ENCODE measurements around the gene GARIN3.

GARIN3 gene

GRCh38 chr5:157142317-157143126 is 23.5 kb downstream of the GARIN3 start, which contains the start of gene MED7:
MED7 (minus strand) TSS chr5:157142865; CDS start chr5:157139431, 3,434 bp downstream.
- Mint-ChIP-seq H3K36me3 (peaks cover 19% of the 10 kb centered on the region), H3K27me3 (no peaks in the 10 kb centered on the region), H3K4me3 (peak within 1 kb of the TSS; percentile 94), H3K9me3 (ENCODE audit: low read depth) (no peaks in the 10 kb centered on the region), H3K27ac (peak within 1 kb of the TSS; percentile 97), H3K4me1 (ENCODE audit: low read depth) (peaks cover 48% of the 10 kb centered on the region)

- peaks cover 21% of the 10 kb centered on the region for H3K36me3 Mint-ChIP-seq
- no peaks in the 10 kb centered on the region for H3K9me3 Mint-ChIP-seq (ENCODE audit: low read depth)
- H3K27ac Mint-ChIP-seq = no peak overlapping the region
- no peaks in the 10 kb centered on the region for H3K27me3 Mint-ChIP-seq
- H3K4me3 Mint-ChIP-seq = no peak overlapping the region
- H3K4me1 Mint-ChIP-seq (ENCODE audit: low read depth) = peaks cover 52% of the 10 kb centered on the region
These were observed 28.4 kb downstream of the GARIN3 start for GRCh38 chr5:157137691-157138090.

- Mint-ChIP-seq H3K36me3 (no peaks in the 10 kb centered on the region), H3K4me1 (ENCODE audit: low read depth) (peaks cover 29% of the 10 kb centered on the region), H3K27me3 (no peaks in the 10 kb centered on the region), H3K27ac (no peak overlapping the region), H3K4me3 (no peak overlapping the region), H3K9me3 (ENCODE audit: low read depth) (no peaks in the 10 kb centered on the region)
These were observed 33.8 kb downstream of the GARIN3 start for GRCh38 chr5:157132281-157132612.

GRCh38 chr5:157130925-157131324 is 35.1 kb downstream of the GARIN3 start:
- no peaks in the 10 kb centered on the region for H3K9me3 Mint-ChIP-seq (ENCODE audit: low read depth)
- H3K36me3 Mint-ChIP-seq = no peaks in the 10 kb centered on the region
- no peak overlapping the region for H3K27ac Mint-ChIP-seq
- H3K4me1 Mint-ChIP-seq (ENCODE audit: low read depth) = peaks cover 25% of the 10 kb centered on the region
- no peak overlapping the region for H3K4me3 Mint-ChIP-seq
- H3K27me3 Mint-ChIP-seq = no peaks in the 10 kb centered on the region

- no peak overlapping the region for H3K4me3 Mint-ChIP-seq
- H3K27ac Mint-ChIP-seq = no peak overlapping the region
- no peaks in the 10 kb centered on the region for H3K27me3 Mint-ChIP-seq
- H3K9me3 Mint-ChIP-seq (ENCODE audit: low read depth) = peaks cover 6% of the 10 kb centered on the region
- H3K36me3 Mint-ChIP-seq = peaks cover 8% of the 10 kb centered on the region
- peaks cover 4% of the 10 kb centered on the region for H3K4me1 Mint-ChIP-seq (ENCODE audit: low read depth)
These were observed 44.4 kb downstream of the GARIN3 start for GRCh38 chr5:157121709-157122108.

GRCh38 chr5:157120102-157120501 is 46.0 kb downstream of the GARIN3 start:
- Mint-ChIP-seq H3K9me3 (ENCODE audit: low read depth) (peaks cover 6% of the 10 kb centered on the region), H3K36me3 (peaks cover 8% of the 10 kb centered on the region), H3K4me3 (no peak overlapping the region), H3K27me3 (no peaks in the 10 kb centered on the region), H3K4me1 (ENCODE audit: low read depth) (peaks cover 18% of the 10 kb centered on the region), H3K27ac (no peak overlapping the region)

GRCh38 chr5:157116483-157116954 is 49.5 kb downstream of the GARIN3 start:
- Mint-ChIP-seq H3K9me3 (ENCODE audit: low read depth) (peaks cover 5% of the 10 kb centered on the region), H3K4me3 (peak overlapping the region; percentile 52), H3K27me3 (no peaks in the 10 kb centered on the region), H3K4me1 (ENCODE audit: low read depth) (peaks cover 21% of the 10 kb centered on the region), H3K36me3 (peaks cover 3% of the 10 kb centered on the region), H3K27ac (peak overlapping the region; percentile 89)

- Mint-ChIP-seq H3K27ac (no peak overlapping the region), H3K27me3 (no peaks in the 10 kb centered on the region), H3K9me3 (ENCODE audit: low read depth) (no peaks in the 10 kb centered on the region), H3K4me3 (no peak overlapping the region), H3K36me3 (no peaks in the 10 kb centered on the region), H3K4me1 (ENCODE audit: low read depth) (peaks cover 21% of the 10 kb centered on the region)
These were observed 50.6 kb downstream of the GARIN3 start for GRCh38 chr5:157115502-157115901.

- Mint-ChIP-seq H3K27ac (no peak overlapping the region), H3K27me3 (no peaks in the 10 kb centered on the region), H3K4me3 (no peak overlapping the region), H3K4me1 (ENCODE audit: low read depth) (peaks cover 21% of the 10 kb centered on the region), H3K9me3 (ENCODE audit: low read depth) (no peaks in the 10 kb centered on the region), H3K36me3 (no peaks in the 10 kb centered on the region)
These were observed 51.1 kb downstream of the GARIN3 start for GRCh38 chr5:157115012-157115411.

- Mint-ChIP-seq H3K4me3 (no peak overlapping the region), H3K27me3 (no peaks in the 10 kb centered on the region), H3K27ac (no peak overlapping the region), H3K36me3 (no peaks in the 10 kb centered on the region), H3K4me1 (ENCODE audit: low read depth) (peaks cover 41% of the 10 kb centered on the region), H3K9me3 (ENCODE audit: low read depth) (no peaks in the 10 kb centered on the region)
These were observed 53.1 kb downstream of the GARIN3 start for GRCh38 chr5:157113002-157113401.
